ENCODE measurements around the gene LIPC. TPM values are rescaled to one million over a fixed set of nuclear protein-coding genes. Genes with fewer than 3 reads are reported as not detected.
A peak's percentile ranks its signal among the peaks of the same experiment; 100 is the strongest.

Gene LIPC
- total RNA-seq, 2 experiments from 2014 or later: 0.30 to 0.50 TPM

GRCh38 chr15:58477170-58477569 is 45.4 kb downstream of the LIPC start:
- Mint-ChIP-seq H3K36me3 (ENCODE audit: low read depth) (no peaks in the 10 kb centered on the region), H3K4me3 (no peak overlapping the region), H3K9me3 (ENCODE audit: low read depth) (no peaks in the 10 kb centered on the region), H3K4me1 (peaks cover 39% of the 10 kb centered on the region), H3K27ac (peak overlapping the region; percentile 39), H3K27me3 (no peaks in the 10 kb centered on the region)
- DNase-seq (no peak), ATAC-seq (no peak)
- intact Hi-C loops (cut with DNase I, micrococcal nuclease): no loop called here
- ChIA-PET POLR2A (no interaction called here), CTCF (interaction anchor here (0.9 to 2.7 kb wide), 4 partner anchors 8 to 92 kb away, joined by 3 to 9 read pairs (median 4); no protein-coding TSS in a partner anchor)

- ATAC-seq (no peak), DNase-seq (no peak)
- no peaks in the 10 kb centered on the region for H3K36me3 Mint-ChIP-seq (ENCODE audit: low read depth)
- no peaks in the 10 kb centered on the region for H3K27me3 Mint-ChIP-seq
- intact Hi-C loops (cut with DNase I, micrococcal nuclease): no loop called here
- no peaks in the 10 kb centered on the region for H3K9me3 Mint-ChIP-seq (ENCODE audit: low read depth)
- H3K4me3 Mint-ChIP-seq: no peak overlapping the region
- ChIA-PET CTCF (interaction anchor here (0.6 to 2.7 kb wide), 3 partner anchors 10 to 538 kb away, joined by 3 to 9 read pairs (median 4); no protein-coding TSS in a partner anchor), POLR2A (interaction anchor here (0.6 kb wide), 1 partner anchor 28 kb away, joined by 3 read pairs; no protein-coding TSS in a partner anchor)
- peaks cover 34% of the 10 kb centered on the region for H3K4me1 Mint-ChIP-seq
- peak overlapping the region; percentile 7 for H3K27ac Mint-ChIP-seq
Observed at GRCh38 chr15:58478035-58478434, 46.2 kb downstream of the LIPC start.

GRCh38 chr15:58478579-58478978 is 46.8 kb downstream of the LIPC start:
- no peaks in the 10 kb centered on the region for H3K9me3 Mint-ChIP-seq (ENCODE audit: low read depth)
- POLR2A ChIA-PET: interaction anchor here (0.6 kb wide), 1 partner anchor 28 kb away, joined by 3 read pairs; no protein-coding TSS in a partner anchor
- no peak for ATAC-seq
- no peaks in the 10 kb centered on the region for H3K27me3 Mint-ChIP-seq
- H3K27ac Mint-ChIP-seq: no peak overlapping the region
- H3K4me3 Mint-ChIP-seq: no peak overlapping the region
- no peaks in the 10 kb centered on the region for H3K36me3 Mint-ChIP-seq (ENCODE audit: low read depth)
- H3K4me1 Mint-ChIP-seq: peaks cover 34% of the 10 kb centered on the region
- CTCF ChIA-PET: interaction anchor here (2.7 kb wide), 1 partner anchor 13 kb away, joined by 9 read pairs; no protein-coding TSS in a partner anchor
- intact Hi-C loops (cut with DNase I, micrococcal nuclease): no loop called here
- no peak for DNase-seq

- ChIA-PET CTCF (interaction anchor here (0.7 kb wide), 1 partner anchor 11 kb away, joined by 3 read pairs; no protein-coding TSS in a partner anchor), POLR2A (no interaction called here)
- DNase-seq (no peak), ATAC-seq (no peak)
- intact Hi-C loops (cut with DNase I, micrococcal nuclease): no loop called here
- Mint-ChIP-seq H3K27me3 (no peaks in the 10 kb centered on the region), H3K36me3 (ENCODE audit: low read depth) (no peaks in the 10 kb centered on the region), H3K4me3 (no peak overlapping the region), H3K4me1 (peaks cover 36% of the 10 kb centered on the region), H3K9me3 (ENCODE audit: low read depth) (no peaks in the 10 kb centered on the region), H3K27ac (no peak overlapping the region)
Observed at GRCh38 chr15:58479941-58480340, 48.1 kb downstream of the LIPC start.

GRCh38 chr15:58483376-58483775 is 51.6 kb downstream of the LIPC start:
- CTCF ChIA-PET: no interaction called here
- Mint-ChIP-seq H3K9me3 (ENCODE audit: low read depth) (no peaks in the 10 kb centered on the region), H3K4me1 (peaks cover 35% of the 10 kb centered on the region), H3K4me3 (no peak overlapping the region), H3K36me3 (ENCODE audit: low read depth) (no peaks in the 10 kb centered on the region), H3K27me3 (no peaks in the 10 kb centered on the region), H3K27ac (no peak overlapping the region)
- POLR2A ChIA-PET: no interaction called here
- no peak for ATAC-seq
- intact Hi-C loops (cut with DNase I, micrococcal nuclease): no loop called here
- no peak for DNase-seq

- H3K4me3 Mint-ChIP-seq: no peak overlapping the region
- CTCF ChIA-PET: no interaction called here
- POLR2A ChIA-PET: no interaction called here
- no peaks in the 10 kb centered on the region for H3K27me3 Mint-ChIP-seq
- H3K4me1 Mint-ChIP-seq: peaks cover 35% of the 10 kb centered on the region
- intact Hi-C loops (cut with DNase I, micrococcal nuclease): no loop called here
- peaks cover 2% of the 10 kb centered on the region for H3K9me3 Mint-ChIP-seq (ENCODE audit: low read depth)
- peak overlapping the region; percentile 63 for H3K27ac Mint-ChIP-seq
- peaks cover 2% of the 10 kb centered on the region for H3K36me3 Mint-ChIP-seq (ENCODE audit: low read depth)
- ATAC-seq (peak; percentile 63), DNase-seq (peak; percentile 36)
Observed at GRCh38 chr15:58484791-58485600, 53.2 kb downstream of the LIPC start.

- CTCF ChIA-PET: no interaction called here
- peaks cover 2% of the 10 kb centered on the region for H3K36me3 Mint-ChIP-seq (ENCODE audit: low read depth)
- H3K4me3 Mint-ChIP-seq: no peak overlapping the region
- H3K9me3 Mint-ChIP-seq (ENCODE audit: low read depth): peaks cover 2% of the 10 kb centered on the region
- ATAC-seq (no peak), DNase-seq (no peak)
- H3K4me1 Mint-ChIP-seq: peaks cover 35% of the 10 kb centered on the region
- H3K27ac Mint-ChIP-seq: no peak overlapping the region
- no peaks in the 10 kb centered on the region for H3K27me3 Mint-ChIP-seq
- POLR2A ChIA-PET: no interaction called here
- intact Hi-C loops (cut with DNase I, micrococcal nuclease): no loop called here
Observed at GRCh38 chr15:58486062-58486461, 54.3 kb downstream of the LIPC start.

- no peaks in the 10 kb centered on the region for H3K27me3 Mint-ChIP-seq
- CTCF ChIA-PET: interaction anchor here (0.8 kb wide), 1 partner anchor 11 kb away, joined by 4 read pairs; no protein-coding TSS in a partner anchor
- no peak overlapping the region for H3K27ac Mint-ChIP-seq
- intact Hi-C loops (cut with DNase I, micrococcal nuclease): no loop called here
- H3K4me3 Mint-ChIP-seq: no peak overlapping the region
- DNase-seq: no peak
- peaks cover 2% of the 10 kb centered on the region for H3K9me3 Mint-ChIP-seq (ENCODE audit: low read depth)
- POLR2A ChIA-PET: no interaction called here
- H3K4me1 Mint-ChIP-seq: peaks cover 35% of the 10 kb centered on the region
- ATAC-seq: no peak
- H3K36me3 Mint-ChIP-seq (ENCODE audit: low read depth): peaks cover 2% of the 10 kb centered on the region
Observed at GRCh38 chr15:58486564-58486963, 54.8 kb downstream of the LIPC start.

- Mint-ChIP-seq H3K4me3 (no peak overlapping the region), H3K27ac (no peak overlapping the region), H3K27me3 (no peaks in the 10 kb centered on the region), H3K36me3 (ENCODE audit: low read depth) (peaks cover 2% of the 10 kb centered on the region), H3K4me1 (peaks cover 35% of the 10 kb centered on the region), H3K9me3 (ENCODE audit: low read depth) (peaks cover 2% of the 10 kb centered on the region)
- POLR2A ChIA-PET: interaction anchor here (0.5 kb wide), 1 partner anchor 180 kb away, joined by 3 read pairs; no protein-coding TSS in a partner anchor
- ATAC-seq (no peak), DNase-seq (no peak)
- intact Hi-C loops (cut with DNase I, micrococcal nuclease): no loop called here
- CTCF ChIA-PET: interaction anchor here (0.5 to 1.0 kb wide), 5 partner anchors 10 to 209 kb away, joined by 3 to 4 read pairs (median 4); no protein-coding TSS in a partner anchor
Observed at GRCh38 chr15:58487041-58487723, 55.4 kb downstream of the LIPC start.

- Mint-ChIP-seq H3K9me3 (ENCODE audit: low read depth) (peaks cover 2% of the 10 kb centered on the region), H3K27me3 (no peaks in the 10 kb centered on the region), H3K4me3 (no peak overlapping the region), H3K27ac (no peak overlapping the region), H3K36me3 (ENCODE audit: low read depth) (peaks cover 2% of the 10 kb centered on the region), H3K4me1 (peaks cover 35% of the 10 kb centered on the region)
- DNase-seq (no peak), ATAC-seq (no peak)
- POLR2A ChIA-PET: interaction anchor here (0.5 kb wide), 1 partner anchor 181 kb away, joined by 3 read pairs; no protein-coding TSS in a partner anchor
- CTCF ChIA-PET: interaction anchor here (0.8 to 1.0 kb wide), 3 partner anchors 11 to 209 kb away, joined by 3 to 4 read pairs (median 4); no protein-coding TSS in a partner anchor
- intact Hi-C loops (cut with DNase I, micrococcal nuclease): no loop called here
Observed at GRCh38 chr15:58487724-58488120, 55.9 kb downstream of the LIPC start.

- ChIA-PET CTCF (interaction anchor here (0.9 kb wide), 1 partner anchor 9 kb away, joined by 3 read pairs; no protein-coding TSS in a partner anchor), POLR2A (no interaction called here)
- intact Hi-C loops (cut with DNase I, micrococcal nuclease): no loop called here
- peaks cover 2% of the 10 kb centered on the region for H3K9me3 Mint-ChIP-seq (ENCODE audit: low read depth)
- H3K4me1 Mint-ChIP-seq: peaks cover 24% of the 10 kb centered on the region
- no peaks in the 10 kb centered on the region for H3K27me3 Mint-ChIP-seq
- ATAC-seq: no peak
- no peak overlapping the region for H3K4me3 Mint-ChIP-seq
- no peak for DNase-seq
- H3K36me3 Mint-ChIP-seq (ENCODE audit: low read depth): peaks cover 2% of the 10 kb centered on the region
- H3K27ac Mint-ChIP-seq: no peak overlapping the region
Observed at GRCh38 chr15:58489289-58490085, 57.7 kb downstream of the LIPC start.
